Fibroblast of skin of left biceps (primary cell): ENCODE measurements around the gene RHOH.

Experiments used
- DNase-seq, 2 experiments: peaks; one replicate each; pipeline ENCODE4 v3.0.0-alpha.2; 2013; ENCODE audit warnings: low read depth in 2 of 2

Gene RHOH

DNA sequence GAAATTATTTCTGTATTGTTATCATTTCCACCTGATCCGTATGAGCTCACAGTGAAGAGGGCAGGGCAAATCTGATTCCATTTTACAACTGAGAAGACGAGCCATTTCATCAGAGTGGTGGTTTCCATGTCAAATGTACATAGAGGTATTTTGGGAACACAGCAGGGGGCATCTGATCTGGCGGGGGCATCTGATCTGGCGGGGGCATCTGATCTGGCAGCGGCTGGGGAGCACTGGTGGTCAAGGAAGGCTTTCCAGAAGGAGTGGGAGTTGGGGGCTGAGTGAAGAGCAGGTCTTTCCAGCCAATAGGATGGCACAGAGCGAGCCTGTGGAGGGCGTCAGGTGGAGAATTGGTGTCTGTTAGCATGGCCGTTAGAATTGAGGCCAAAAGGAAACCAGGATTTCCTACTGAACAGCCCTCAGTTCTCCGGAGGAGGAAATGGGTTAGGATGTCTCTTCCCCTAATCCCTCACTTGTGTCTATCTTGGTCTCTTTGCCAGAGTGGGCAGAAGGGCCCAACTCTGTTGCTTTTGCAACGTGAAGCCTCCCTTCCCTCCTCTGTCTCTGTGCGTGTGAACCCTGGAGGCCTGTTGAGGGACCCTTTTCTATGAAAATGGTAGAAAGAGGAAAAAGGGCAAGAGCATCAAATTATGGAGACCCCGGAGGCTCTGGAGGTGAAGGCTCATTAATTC is 41.3 kb downstream of the RHOH start:
- DNase-seq = no peak

DNA sequence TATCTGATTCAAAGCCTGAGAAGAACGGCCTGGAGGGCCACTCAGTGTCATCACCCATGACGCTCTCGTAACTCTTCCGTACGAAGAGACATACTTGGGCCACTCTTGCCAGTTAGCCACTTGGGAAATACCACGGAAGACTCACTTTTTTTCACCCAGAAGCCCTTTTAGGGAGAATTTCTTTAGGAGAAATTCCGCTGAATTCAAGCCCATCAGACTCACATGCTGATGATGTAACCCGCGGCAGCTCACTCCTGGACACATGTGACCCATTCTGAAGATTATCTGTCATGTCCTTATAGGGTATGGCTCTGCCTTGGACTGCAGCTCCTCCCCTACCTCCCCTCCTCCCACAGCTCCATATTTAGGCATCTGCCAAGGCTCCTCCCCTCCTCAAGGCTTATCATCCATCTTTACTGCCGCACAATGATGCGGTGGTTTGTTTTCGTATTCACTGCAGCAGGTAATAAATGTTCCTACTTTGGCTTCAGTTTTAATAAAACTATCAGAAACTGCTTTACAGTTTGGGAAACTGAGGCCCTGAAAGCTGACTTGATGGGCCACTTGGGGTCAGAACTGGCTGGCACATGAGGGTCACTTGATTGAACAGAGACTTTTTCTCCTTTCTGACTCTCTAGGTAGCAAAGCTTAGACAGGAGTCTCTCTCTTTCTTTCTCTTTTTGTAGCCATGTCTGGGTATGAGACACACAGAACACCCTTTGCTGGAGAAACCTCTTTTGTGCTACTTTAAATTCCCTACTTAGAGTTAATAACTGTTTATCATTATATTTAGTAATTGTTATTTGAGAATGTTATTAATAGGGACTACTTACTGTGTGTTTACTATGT is 42.1 kb downstream of the RHOH start:
- DNase-seq = no peak

DNA sequence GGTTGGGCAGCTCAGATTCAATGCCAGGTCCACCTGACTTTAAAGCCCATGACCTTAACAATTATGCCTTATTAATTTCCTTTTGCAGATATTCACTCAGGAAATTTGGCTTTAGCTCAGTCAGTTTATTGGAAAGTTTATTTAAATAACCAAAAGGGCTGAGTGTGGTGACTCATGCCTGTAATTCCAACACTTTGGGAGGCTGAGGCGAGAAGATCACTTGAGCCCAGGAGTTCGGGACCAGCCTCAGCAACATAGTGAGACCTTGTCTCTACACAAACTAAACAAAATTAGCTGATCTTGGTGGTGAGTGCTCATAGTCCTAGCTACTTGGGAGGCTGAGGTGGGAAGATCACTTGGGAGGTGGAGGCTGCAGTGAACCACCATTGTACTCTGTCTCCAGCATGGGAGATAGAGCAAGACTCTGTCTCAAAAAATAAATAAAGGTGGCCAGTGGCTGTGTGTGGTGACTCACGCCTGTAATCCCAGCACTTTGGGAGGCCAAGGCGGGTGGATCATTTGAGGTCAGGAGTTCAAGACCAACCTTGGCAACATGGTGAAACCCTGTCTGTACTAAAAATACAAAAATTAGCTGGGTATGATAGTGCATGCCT is 43.3 kb downstream of the RHOH start:
- DNase-seq = no peak

DNA sequence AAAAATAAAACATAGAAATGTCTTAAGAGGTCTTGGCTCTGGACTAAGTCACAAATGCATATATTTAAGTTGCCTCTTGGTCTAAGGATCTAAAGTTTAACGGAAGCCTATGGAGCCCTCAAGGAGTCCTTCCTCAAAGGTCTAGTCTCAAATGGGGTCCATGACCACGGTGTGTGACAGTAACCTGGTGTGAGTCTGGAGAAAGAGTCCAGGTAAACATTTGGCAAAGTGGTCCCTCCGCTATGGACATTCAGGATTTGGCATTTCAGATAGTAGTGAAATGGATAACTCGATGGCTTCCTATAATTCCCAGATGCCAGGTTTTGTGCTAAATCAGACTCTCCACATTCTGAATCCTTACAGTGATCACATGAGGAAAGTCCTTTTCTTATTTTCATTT is 44.2 kb downstream of the RHOH start:
- no peak for DNase-seq

DNA sequence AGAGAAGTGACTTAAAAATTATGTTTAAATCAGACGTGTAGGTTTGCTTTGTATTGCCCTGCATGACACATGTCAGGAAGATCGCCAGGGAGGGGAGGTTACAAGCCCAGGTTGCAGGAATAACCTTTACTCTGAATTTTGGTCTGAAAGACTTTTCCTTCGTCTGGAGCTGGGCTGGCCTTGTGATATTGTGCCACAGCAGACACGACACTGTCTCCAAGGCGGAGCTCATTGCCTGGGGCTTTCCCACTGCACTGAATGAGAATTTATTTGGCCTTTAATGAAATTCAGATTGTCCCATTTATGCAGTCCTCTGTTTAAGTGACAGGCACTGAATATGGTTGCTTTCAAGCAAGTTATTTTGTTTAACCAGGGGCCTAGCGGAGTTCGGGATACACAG is 45.1 kb downstream of the RHOH start:
- DNase-seq = no peak

DNA sequence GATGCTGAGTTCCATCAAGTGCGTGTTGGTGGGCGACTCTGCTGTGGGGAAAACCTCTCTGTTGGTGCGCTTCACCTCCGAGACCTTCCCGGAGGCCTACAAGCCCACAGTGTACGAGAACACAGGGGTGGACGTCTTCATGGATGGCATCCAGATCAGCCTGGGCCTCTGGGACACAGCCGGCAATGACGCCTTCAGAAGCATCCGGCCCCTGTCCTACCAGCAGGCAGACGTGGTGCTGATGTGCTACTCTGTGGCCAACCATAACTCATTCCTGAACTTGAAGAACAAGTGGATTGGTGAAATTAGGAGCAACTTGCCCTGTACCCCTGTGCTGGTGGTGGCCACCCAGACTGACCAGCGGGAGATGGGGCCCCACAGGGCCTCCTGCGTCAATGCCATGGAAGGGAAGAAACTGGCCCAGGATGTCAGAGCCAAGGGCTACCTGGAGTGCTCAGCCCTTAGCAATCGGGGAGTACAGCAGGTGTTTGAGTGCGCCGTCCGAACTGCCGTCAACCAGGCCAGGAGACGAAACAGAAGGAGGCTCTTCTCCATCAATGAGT is 46.6 kb downstream of the RHOH start:
- no peak for DNase-seq

DNA sequence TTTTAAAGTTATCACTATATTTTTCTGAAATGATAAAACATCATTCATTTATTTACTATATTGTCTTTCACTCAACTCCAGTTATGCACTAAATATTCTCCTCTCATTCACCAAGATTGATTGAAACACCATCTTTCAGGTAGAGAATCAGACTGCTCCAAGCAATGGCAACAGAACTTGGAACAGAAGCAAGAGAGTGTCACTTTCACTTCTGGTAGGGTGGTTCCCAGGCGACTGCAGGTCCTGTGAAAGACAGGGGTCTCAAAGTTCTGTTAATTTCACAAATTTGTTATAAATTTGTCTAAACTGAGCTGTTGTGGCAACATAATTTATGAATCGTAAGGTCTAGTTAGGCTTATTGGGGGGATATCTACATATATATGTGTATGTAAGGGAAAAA is 47.8 kb downstream of the RHOH start:
- DNase-seq = no peak

DNA sequence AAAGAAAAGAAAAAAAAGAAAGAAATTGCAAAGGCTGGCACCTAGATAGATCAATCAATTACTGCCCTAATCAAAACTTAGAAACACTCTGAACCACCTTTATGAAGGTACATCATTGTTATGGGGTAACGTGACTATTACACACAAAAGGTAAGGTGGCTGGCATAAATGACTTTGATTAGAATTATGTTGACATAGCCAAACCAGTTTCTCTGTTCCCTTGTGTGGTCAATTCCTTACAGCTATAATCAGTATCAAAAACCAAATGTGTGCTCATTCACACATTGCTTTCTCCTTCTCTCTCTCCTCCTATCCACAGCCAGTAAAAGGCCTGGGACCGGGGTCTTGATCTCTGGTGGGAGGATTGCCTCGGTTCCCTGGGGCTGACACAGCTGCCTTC is 48.7 kb downstream of the RHOH start:
- no peak for DNase-seq

DNA sequence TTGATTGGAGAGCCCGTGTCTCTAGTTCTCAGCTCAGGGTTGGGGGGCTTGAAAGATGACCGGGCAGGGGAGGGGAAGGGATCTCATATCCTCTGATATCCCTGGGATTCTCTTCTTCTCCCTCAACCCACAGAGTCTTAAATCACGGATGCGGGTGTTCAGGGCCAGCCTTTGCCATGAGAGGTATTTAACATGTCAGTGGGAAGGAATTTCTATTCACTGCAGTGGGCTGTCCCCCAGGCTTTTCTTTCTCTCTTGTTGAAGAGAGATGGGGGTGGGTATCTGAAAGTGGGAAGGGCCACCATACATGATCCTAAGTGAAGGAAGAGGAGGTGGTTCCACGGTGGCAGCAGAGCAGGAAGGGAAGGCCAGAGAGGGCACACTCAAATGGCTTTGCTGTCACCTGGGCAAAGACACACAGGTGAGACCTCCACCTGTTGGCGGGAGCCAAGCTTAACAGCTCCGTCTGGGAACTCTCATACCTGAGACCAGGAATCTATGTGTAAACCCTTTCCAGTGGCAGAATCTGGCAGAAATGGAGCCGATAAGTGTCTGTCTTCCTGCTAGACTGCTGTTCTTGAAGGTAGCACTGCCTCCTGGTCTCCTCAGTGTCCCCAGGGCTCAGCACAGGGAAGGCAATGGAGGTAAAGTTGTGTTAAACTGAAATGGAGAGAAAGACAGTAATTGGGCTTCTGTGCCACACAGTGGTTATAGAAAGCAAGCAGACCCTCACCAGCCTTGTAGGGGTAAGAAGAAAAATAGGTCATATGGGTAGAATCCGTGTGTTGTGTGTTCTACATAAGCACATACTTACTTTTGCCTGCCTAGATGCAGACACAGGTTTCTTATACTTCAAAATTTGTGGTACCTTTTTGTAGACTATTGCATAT is 49.4 kb downstream of the RHOH start:
- no peak for DNase-seq

DNA sequence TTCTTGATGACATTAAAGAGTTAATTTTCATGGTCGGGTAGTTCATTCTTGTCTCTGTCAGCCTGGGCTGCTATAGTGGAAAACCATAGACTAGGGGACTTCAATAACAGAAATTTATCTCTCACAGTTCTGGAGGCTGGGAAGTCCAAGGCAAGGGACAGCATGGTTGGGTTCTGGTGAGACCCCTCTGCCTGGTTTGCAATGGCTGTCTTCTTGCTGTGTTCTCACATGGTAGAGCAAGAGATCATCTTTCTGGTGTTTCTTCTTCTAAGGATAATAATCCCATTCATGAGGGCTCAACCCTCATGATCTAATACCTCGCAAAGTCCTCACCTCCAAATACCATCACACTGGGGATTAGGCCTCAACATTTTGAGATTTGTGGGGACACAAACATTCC is 50.1 kb downstream of the RHOH start:
- DNase-seq = no peak

DNA sequence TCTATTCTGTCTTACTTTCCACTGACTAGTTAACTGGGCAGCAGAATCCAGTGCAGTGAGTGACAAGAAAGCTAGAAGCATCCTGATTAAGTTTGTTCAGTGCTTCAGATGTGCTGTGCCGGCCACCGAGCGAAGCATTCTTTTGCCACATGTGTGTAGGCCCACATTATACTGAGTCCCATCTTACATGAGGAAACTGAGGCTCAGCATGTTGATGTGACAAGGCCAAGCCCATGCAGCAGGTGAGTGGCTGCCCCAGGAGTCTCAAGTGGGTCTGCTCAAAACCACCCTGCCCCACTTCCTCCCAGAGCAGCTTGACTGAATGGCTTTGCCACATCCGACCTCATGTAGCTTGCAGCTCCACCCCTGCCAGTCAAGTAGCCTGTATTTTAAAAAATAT is 50.5 kb downstream of the RHOH start:
- DNase-seq = no peak

DNA sequence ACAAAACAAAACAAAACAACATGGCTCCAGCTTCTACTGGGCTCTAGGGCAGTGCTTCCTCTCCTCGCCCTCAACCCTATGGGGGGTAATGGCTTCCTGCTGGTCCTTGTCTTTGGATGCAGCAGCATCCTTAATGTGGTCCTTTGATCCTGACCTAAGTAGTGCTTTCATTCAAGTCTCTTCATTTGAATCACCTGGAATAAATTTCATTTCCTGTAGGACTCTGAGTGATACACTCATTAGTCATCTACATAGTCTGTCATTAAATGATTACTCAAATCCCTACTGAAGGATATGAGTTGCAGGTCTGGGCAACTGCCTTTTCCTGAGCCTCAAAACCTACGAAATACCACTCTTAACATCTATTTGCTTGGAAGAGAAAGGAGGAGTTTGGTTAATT is 54.5 kb downstream of the RHOH start:
- DNase-seq = no peak

DNA sequence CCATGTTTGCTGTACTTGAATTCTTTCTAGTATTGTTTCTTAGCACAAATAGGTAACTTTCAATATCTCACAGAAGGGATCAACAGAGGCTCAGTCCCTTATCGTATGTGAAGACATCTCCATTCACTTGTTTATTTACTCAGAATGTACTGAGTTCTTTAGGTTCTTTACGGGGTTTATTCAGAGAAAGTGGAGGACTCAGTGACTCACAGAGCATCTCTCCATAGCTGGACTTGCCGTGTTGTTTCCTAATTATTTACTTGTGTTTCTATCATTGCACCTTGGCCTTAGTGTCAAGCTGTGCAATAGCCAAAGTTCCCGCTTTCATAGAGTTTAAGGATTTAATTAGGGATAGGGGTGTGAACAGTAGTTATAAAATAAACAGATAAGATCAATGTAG is 57.1 kb downstream of the RHOH start:
- no peak for DNase-seq

DNA sequence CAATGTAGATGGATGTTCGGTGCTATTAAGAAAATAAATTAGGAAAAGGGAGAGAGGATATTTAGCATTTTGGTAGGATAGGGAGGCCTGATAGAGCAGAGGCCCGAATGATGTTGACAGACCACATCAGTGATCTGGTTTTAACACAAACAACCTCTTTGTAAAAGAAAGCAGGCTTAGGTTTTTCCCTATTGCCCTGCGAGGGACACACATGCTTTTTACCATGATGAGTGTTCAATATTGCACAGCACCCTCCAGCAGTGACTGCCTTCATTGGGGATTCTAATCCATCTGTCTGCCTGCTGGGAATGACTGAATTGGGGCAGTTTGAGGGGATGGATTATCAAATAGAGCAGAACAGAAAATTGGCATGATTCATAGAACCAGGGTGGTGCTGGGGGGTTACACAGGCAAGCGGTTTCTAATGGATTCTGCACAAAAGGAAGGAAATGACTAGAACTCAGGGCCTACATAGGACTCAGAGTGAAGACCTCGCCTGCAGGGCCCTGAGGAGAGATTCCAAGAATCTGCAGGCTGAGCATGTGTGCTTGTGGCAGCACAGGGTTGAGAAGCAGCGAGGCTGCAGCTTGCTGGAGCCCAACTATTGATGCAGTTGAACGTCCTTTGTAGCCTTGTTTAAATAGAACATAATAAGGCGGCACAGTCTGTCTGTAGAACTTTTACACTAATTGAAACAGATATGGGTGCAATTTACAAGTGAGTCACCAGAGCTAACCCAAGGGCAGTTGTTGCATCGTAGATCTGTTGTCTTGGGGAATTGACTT is 58.0 kb downstream of the RHOH start:
- DNase-seq = no peak

DNA sequence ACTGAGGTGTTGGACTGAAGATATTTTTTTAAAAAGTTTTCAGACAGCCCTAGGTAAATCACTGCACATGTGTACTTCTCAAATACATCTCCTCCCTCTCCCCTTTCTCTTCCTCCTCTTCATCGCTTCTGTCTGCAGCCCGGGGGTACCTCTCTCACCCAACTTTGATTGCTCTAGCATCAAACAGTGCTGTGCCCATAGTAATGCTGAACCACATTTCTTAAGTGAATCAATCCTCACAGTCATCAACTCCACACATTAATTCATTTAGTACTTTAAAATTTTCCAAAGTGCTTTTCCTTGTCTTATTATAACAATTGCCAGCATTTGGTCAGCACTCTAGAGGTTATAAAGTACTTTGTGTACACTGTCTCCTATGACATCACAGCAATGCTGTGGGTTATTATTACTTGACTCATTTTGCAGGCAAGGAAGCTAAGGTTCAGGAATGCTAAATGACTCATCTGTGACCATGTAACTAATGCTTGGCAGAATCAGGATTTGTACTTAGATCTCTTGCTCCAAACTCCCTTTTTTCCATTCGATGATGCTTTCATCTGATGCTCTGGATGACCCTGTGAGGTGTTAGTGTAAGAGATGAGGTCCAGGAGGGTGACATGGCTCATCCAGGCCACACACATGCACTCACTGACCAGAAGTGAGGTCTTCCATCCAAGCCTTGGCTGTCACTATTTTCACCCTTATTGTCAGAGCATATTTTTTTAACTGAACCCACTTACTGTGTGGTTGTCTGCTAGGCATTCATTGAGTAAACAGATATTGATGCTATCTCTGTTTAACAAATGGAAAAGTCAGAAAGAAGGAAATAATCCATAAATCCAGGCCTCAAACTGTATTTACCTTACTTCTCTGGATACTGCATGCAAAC is 58.8 kb downstream of the RHOH start:
- peak; percentile 81 to 86 for DNase-seq

DNA sequence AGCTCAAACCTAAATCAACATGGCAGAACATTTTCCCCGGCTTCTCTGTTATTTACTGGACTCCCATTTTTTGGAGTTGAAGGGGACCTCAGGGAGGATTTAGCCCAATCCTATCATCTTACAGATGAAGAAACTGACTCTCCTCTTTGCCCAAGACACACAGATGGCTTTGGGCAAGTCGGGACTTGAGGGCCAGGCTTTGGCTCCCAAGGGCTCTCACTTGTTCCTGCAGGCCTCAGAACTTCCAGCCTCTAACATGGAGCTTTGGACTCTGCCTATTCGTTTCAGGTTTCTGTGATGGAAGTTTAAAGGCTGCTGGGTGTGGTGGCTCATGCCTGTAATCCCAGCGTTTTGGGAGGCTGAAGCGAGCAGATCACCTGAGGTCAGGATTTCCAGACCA is 59.5 kb downstream of the RHOH start:
- no peak for DNase-seq

DNA sequence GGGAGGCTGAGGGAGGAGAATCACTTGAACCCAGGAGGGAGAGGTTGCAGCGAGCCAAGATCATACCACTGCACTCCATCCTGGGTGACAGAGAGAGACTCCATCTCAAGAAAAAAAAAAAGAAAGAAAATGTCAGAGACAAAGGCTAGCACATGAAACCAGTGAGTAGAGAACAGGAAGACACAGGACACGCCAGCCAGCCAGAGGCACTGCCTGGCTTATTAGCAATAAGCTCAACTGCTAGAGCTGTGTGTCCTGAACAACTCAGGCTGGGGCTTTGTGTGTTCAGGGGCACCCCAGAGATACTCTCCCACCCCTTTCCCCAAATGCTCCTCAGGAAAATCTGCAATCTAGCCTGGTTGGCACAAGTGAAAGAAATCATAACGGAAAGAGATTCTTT is 60.0 kb downstream of the RHOH start:
- no peak for DNase-seq

DNA sequence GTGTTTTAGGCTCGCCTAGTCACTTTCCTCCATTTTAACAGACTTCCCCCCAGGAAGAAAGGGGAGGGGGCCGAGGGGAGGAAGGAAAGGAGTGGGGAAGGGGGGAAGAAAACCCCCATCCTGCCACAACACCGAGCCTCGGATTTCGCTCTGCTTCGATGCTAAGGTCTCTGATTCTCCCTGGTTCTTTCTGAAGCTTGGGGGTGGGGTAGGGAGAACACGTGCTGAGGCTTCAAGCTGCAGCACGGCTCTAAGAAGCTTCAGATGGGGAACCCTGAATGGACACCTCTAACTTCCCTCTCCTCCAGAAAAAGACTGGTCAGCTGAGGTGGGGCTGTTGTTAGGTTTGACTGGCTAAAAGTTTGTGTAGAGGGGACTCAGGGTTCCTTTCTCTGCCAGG is 61.8 kb downstream of the RHOH start:
- no peak for DNase-seq

DNA sequence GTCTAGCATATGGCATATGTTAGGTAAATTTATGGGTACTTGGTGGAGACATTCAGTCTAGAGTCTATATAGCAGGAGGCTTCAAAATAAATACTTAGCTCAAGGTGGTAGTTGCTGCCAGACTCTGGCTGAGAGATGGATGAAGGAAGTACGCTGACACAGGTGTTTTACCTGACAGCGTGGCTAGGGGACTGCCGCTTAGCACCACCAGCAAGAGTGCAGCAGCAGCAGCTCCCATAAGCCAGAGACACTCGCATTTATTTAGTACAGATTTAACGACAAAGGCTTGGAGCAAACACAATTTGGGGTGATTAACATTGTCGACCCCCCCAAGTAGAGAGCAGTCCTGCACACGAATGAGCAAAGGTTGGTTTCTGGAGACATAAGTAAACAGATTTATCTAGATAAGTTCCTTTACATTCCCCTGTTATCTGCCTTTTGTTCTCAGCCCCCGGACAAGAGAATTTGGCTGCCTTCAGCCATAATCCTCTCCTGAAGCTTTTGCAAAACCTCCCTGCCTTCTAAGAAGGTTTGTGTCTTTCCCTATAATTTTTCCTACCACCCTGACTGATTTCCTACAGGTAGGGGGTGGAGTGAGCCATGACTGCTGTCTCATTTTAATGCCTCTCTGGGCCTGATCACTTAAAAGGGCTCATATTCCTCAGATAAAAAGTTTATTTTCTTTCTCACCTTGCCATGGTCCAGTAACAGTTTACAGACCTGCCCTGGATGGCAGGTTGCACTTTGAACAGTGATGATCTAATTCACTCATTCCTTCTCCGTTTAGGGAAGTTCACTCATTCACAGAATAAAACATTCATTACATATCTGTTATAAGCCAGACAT is 64.6 kb downstream of the RHOH start:
- no peak for DNase-seq
